Measurements from ENCODE around the gene ST8SIA6.

Gene ST8SIA6

GRCh38 chr10:17488848-17489247, 34.5 kb upstream of the ST8SIA6 start:
- no peak for TF ChIP-seq TCF12 (IDR thresholded peaks at IDR 0.05; ENCODE audit: low read depth)
- no peak for TF ChIP-seq FOXM1 (IDR thresholded peaks at IDR 0.05; ENCODE audit: borderline replicate concordance, low read depth)
- TF ChIP-seq CREB1 (IDR thresholded peaks at IDR 0.05; ENCODE audit: low read depth) = no peak

DNA sequence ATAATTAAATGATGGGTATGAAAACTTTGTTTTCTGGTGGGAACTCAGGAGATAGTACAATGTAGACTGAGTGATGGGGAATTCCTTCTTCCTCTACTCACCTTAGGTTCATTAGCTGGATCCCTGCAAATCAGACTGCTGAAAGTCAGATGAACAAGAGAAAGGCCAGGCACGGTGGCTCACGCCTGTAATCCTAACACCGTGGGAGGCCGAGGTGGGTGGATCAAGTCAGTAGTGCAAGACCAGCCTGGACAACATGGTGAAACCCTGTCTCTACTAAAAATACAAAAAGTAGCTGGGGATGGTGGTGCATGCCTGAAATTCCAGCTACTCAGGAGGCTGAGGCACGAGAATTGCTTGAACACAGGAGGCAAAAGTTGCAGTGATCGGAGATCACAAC, 28.7 kb upstream of the ST8SIA6 start:
- TF ChIP-seq ZBTB7A (IDR thresholded peaks at IDR 0.05; ENCODE audit: low read depth) (no peak), TAF1 (IDR thresholded peaks at IDR 0.05; ENCODE audit: low read depth) (no peak), TCF12 (IDR thresholded peaks at IDR 0.05; ENCODE audit: low read depth) (no peak), NFIC (IDR thresholded peaks at IDR 0.05) (no peak), EP300 (IDR thresholded peaks at IDR 0.05; ENCODE audit: borderline replicate concordance) (no peak)
- TF ChIP-seq, protein P1, sequence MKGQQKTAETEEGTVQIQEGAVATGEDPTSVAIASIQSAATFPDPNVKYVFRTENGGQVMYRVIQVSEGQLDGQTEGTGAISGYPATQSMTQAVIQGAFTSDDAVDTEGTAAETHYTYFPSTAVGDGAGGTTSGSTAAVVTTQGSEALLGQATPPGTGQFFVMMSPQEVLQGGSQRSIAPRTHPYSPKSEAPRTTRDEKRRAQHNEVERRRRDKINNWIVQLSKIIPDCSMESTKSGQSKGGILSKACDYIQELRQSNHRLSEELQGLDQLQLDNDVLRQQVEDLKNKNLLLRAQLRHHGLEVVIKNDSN (IDR thresholded peaks at IDR 0.05) = no peak

DNA sequence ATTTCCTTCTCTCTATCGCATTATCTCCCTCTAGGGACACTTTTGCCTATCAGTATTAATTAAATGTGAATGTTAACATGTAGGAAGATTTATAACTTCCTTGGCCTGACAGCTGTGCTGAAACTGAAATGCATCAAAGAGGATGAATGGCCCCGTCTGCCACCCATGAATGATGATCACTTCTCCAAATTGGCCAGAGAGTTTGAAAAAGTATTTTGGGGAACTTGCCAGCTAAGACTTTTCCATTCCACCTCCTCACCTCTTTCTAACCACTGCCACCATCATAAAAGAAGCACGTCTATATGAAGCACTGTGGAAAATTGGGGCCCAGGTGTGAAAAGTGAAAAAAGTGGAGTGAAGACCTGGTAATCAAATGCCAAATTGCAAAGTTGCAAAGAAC, 25.4 kb upstream of the ST8SIA6 start:
- no peak for TF ChIP-seq YY1 (IDR thresholded peaks at IDR 0.05; ENCODE audit: low read depth)
- no peak for TF ChIP-seq TEAD4 (IDR thresholded peaks at IDR 0.05)
- no peak for TF ChIP-seq NFIC (IDR thresholded peaks at IDR 0.05)
- TF ChIP-seq TCF12 (IDR thresholded peaks at IDR 0.05; ENCODE audit: low read depth) = no peak
- no peak for TF ChIP-seq ZBTB7A (IDR thresholded peaks at IDR 0.05; ENCODE audit: low read depth)
- no peak for TF ChIP-seq REST (IDR thresholded peaks at IDR 0.05; ENCODE audit: low read depth)
- no peak for TF ChIP-seq FOXM1 (IDR thresholded peaks at IDR 0.05; ENCODE audit: borderline replicate concordance, low read depth)
- TF ChIP-seq, protein P2, sequence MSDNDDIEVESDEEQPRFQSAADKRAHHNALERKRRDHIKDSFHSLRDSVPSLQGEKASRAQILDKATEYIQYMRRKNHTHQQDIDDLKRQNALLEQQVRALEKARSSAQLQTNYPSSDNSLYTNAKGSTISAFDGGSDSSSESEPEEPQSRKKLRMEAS (IDR thresholded peaks at IDR 0.05) = no peak

- no peak for TF ChIP-seq TCF12 (IDR thresholded peaks at IDR 0.05; ENCODE audit: low read depth)
- no peak for TF ChIP-seq CREB1 (IDR thresholded peaks at IDR 0.05; ENCODE audit: low read depth)
- no peak for TF ChIP-seq RAD21 (IDR thresholded peaks at IDR 0.05; ENCODE audit: low read depth)
- TF ChIP-seq, protein P1 (IDR thresholded peaks at IDR 0.05) = no peak
These were observed 24.7 kb upstream of the ST8SIA6 start for GRCh38 chr10:17479015-17479615.

DNA sequence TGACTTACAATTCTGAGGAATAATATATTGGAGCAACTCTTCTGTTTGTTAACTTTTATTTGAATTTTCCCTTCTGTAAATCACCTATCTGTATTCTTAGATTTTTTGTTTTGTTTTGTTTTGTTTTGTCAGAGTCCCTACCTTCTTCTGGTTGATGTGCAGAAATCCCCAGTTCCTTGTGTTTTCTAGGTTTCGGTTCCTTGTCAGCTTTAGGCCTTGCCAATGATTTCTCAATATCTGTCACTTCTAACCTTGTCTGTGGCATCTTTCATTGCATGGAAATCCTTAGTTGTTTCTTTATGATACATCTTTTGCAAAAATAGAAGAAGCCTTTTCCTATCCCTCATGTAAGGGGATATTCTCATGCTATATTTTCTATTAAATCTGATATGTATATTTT, 21.7 kb upstream of the ST8SIA6 start:
- TF ChIP-seq TEAD4 (IDR thresholded peaks at IDR 0.05) (no peak), ZBTB7A (IDR thresholded peaks at IDR 0.05; ENCODE audit: low read depth) (no peak), TAF1 (IDR thresholded peaks at IDR 0.05; ENCODE audit: low read depth) (no peak)

DNA sequence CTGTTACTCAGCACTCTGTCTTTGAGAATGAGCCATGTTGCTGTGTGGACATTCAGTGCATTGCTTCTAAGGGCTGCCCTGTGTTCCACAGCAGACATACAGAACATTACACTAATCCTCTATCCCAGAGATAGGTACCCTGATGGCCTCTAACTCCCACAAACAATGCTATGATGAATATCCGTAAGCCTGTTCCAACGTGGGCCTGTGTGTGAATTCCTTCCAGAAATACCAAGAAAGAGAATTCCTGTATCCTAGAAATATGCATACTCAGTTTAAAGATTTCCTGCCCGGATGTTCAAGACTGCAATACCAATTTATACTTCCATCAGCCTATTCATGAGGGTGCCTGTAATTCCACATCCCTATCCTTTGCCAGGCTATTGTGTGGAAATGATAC, 21.3 kb upstream of the ST8SIA6 start:
- TF ChIP-seq YY1 (IDR thresholded peaks at IDR 0.05; ENCODE audit: low read depth) (no peak), TAF1 (IDR thresholded peaks at IDR 0.05; ENCODE audit: low read depth) (no peak), CREB1 (IDR thresholded peaks at IDR 0.05; ENCODE audit: low read depth) (no peak), TCF12 (IDR thresholded peaks at IDR 0.05; ENCODE audit: low read depth) (no peak), FOXM1 (IDR thresholded peaks at IDR 0.05; ENCODE audit: borderline replicate concordance, low read depth) (no peak), EP300 (IDR thresholded peaks at IDR 0.05; ENCODE audit: borderline replicate concordance) (no peak), RAD21 (IDR thresholded peaks at IDR 0.05; ENCODE audit: low read depth) (no peak), REST (IDR thresholded peaks at IDR 0.05; ENCODE audit: low read depth) (no peak), TEAD4 (IDR thresholded peaks at IDR 0.05) (no peak), EGR1 (IDR thresholded peaks at IDR 0.05) (no peak), NFIC (IDR thresholded peaks at IDR 0.05) (no peak), ZBTB7A (IDR thresholded peaks at IDR 0.05; ENCODE audit: low read depth) (no peak), CEBPB (IDR thresholded peaks at IDR 0.05) (no peak)
- TF ChIP-seq, protein P1 (IDR thresholded peaks at IDR 0.05) = no peak
- TF ChIP-seq, protein P2 (IDR thresholded peaks at IDR 0.05) = no peak
